Liver (tissue), 9 donors: ENCODE data around the gene TYRO3. TPM values are rescaled to one million over a fixed set of nuclear protein-coding genes. Genes with fewer than 3 reads are reported as not detected.

Experiments
- DNase-seq: peaks from one replicate; pipeline ENCODE4 v3.0.0-alpha.2; 2017; ENCODE audit warnings: low spot score
- H3K27ac ChIP-seq, 2 donors: one replicate each; pipeline ENCODE4 v1.7.0; 2013; ENCODE audit warnings: inconsistent platforms in 2 of 2, low read length in 2 of 2, control low read depth in 1 of 2, low read depth in 1 of 2, mild to moderate bottlenecking in 1 of 2
- H3K27me3 ChIP-seq, 4 donors: one replicate each; pipeline versions ENCODE4 v1.6.1 to v1.7.0; 2013; ENCODE audit warnings: low read length in 3 of 4, inconsistent platforms in 1 of 4, mild to moderate bottlenecking in 1 of 4, moderate library complexity in 1 of 4; ENCODE audit not compliant: control insufficient read depth in 4 of 4, insufficient read depth in 4 of 4
- H3K36me3 ChIP-seq, 4 donors: one replicate each; pipeline versions ENCODE4 v1.6.1 to v1.7.0; 2013; ENCODE audit warnings: low read length in 3 of 4, mild to moderate bottlenecking in 3 of 4, low read depth in 1 of 4, moderate library complexity in 1 of 4; ENCODE audit not compliant: control insufficient read depth in 4 of 4, insufficient read depth in 3 of 4
- H3K4me1 ChIP-seq, 4 donors: one replicate each; pipeline versions ENCODE4 v1.6.1 to v1.7.0; 2013; ENCODE audit warnings: low read length in 3 of 4, mild to moderate bottlenecking in 3 of 4, moderate library complexity in 1 of 4; ENCODE audit not compliant: control insufficient read depth in 4 of 4, insufficient read depth in 4 of 4
- H3K4me3 ChIP-seq, 3 donors: one replicate each; pipeline versions ENCODE4 v1.6.1 to v1.7.0; 2013; ENCODE audit warnings: low read length in 3 of 3, control low read depth in 1 of 3, low read depth in 1 of 3, mild to moderate bottlenecking in 1 of 3
- H3K9ac ChIP-seq, 2 donors: one replicate each; pipeline ENCODE4 v1.7.0; 2013; ENCODE audit warnings: low read length in 2 of 2, mild to moderate bottlenecking in 2 of 2, moderate library complexity in 2 of 2, control low read depth in 1 of 2, low read depth in 1 of 2
- H3K9me3 ChIP-seq, 4 donors: one replicate each; pipeline versions ENCODE4 v1.6.1 to v1.7.0; 2013; ENCODE audit warnings: low read length in 3 of 4; ENCODE audit not compliant: control insufficient read depth in 4 of 4
- EGR1 ChIP-seq, 2 donors: IDR thresholded peaks; 2 replicates each; pipeline ENCODE4 v1.6.1; 2016 to 2018; ENCODE audit warnings: antibody characterized with exemption in 2 of 2, low read depth in 2 of 2
- FOXA1 ChIP-seq: IDR thresholded peaks from 2 replicates; pipeline ENCODE4 v1.6.1; 2016; ENCODE audit warnings: antibody characterized with exemption
- FOXA2 ChIP-seq: IDR thresholded peaks from 2 replicates; pipeline ENCODE4 v1.6.1; 2016; ENCODE audit warnings: antibody characterized with exemption
- GABPA ChIP-seq, 2 donors: IDR thresholded peaks in 1 of 2; conservative IDR thresholded peaks in 1 of 2; 2 replicates each; pipeline ENCODE4 v1.6.1; 2016; ENCODE audit warnings: antibody characterized with exemption in 2 of 2, mild to moderate bottlenecking in 1 of 2, moderate library complexity in 1 of 2
- HNF4A ChIP-seq, 2 donors: conservative IDR thresholded peaks; 2 replicates each; pipeline ENCODE4 v1.6.1; 2016; ENCODE audit warnings: antibody characterized with exemption in 2 of 2, mild to moderate bottlenecking in 2 of 2
- JUND ChIP-seq, 2 donors: IDR thresholded peaks; 2 replicates each; pipeline ENCODE4 v1.6.1; 2016; ENCODE audit warnings: antibody characterized with exemption in 2 of 2
- NR2F2 ChIP-seq: IDR thresholded peaks from 2 replicates; pipeline ENCODE4 v1.6.1; 2016; ENCODE audit warnings: antibody characterized with exemption
- RAD21 ChIP-seq, 2 donors: IDR thresholded peaks; 2 replicates each; pipeline ENCODE4 v1.6.1; 2016; ENCODE audit warnings: antibody characterized with exemption in 2 of 2, mild to moderate bottlenecking in 2 of 2
- RXRA ChIP-seq, 2 donors: IDR thresholded peaks; 2 replicates each; pipeline ENCODE4 v1.6.1; 2017 to 2018; ENCODE audit warnings: antibody characterized with exemption in 2 of 2, mild to moderate bottlenecking in 1 of 2
- SP1 ChIP-seq: IDR thresholded peaks from 2 replicates; pipeline ENCODE4 v1.6.1; 2018; ENCODE audit warnings: antibody characterized with exemption, mild to moderate bottlenecking
- TAF1 ChIP-seq: conservative IDR thresholded peaks from 2 replicates; pipeline ENCODE4 v1.6.1; 2016; ENCODE audit warnings: antibody characterized with exemption, mild to moderate bottlenecking
- YY1 ChIP-seq: IDR thresholded peaks from 2 replicates; pipeline ENCODE4 v1.6.1; 2016; ENCODE audit warnings: antibody characterized with exemption, mild to moderate bottlenecking
- WGBS: extraction: QIAGEN DNeasy Blood & Tissue Kit; methylation state at CpG from one replicate; pipeline ENCODE4 v1.1.7; 2013; 5-methylcytosine and 5-hydroxymethylcytosine counted together
- polyA plus RNA-seq, 2 donors: library from polyadenylated mRNA; stranded (reverse) in 1 of 2; unstranded in 1 of 2; fragments of 200-250 nt in 1 of 2; fragments of >200 nt in 1 of 2; fragmentation: Nextera tagmentation in 1 of 2; extraction: Ambion mirVana in 1 of 2; gene quantifications; one replicate each; pipeline versions ENCODE4 v1.2.1 to v1.2.3, GENCODE V29; 2013 to 2015
- total RNA-seq, 2 donors: library from RNA; depleted of rRNA; stranded (reverse); fragments of >200 nt; gene quantifications; one replicate each; pipeline ENCODE4 v1.2.3, GENCODE V29; 2014
- TF ChIP-seq, protein P1 (sequence below): IDR thresholded peaks from 2 replicates; pipeline ENCODE4 v1.6.1; 2016; ENCODE audit warnings: antibody characterized with exemption
- TF ChIP-seq, protein P2 (sequence below): fragments of 150-350 bp; IDR thresholded peaks from 2 replicates; pipeline ENCODE4 v1.5.1; 2017; ENCODE audit warnings: improper control_type of control experiment, low read depth, low read length; ENCODE audit not compliant: missing input control
- TF ChIP-seq, protein P3 (sequence below): IDR thresholded peaks from 2 replicates; pipeline ENCODE4 v1.6.1; 2016; ENCODE audit warnings: antibody characterized with exemption
- TF ChIP-seq, protein P4 (sequence below): IDR thresholded peaks from 2 replicates; pipeline ENCODE4 v1.6.1; 2016; ENCODE audit warnings: antibody characterized with exemption, mild to moderate bottlenecking
- donor health status: healthy.
- donor health status: healthy.
- donor health status: healthy.
- donor health status: healthy.
- donor health status: healthy.

Gene TYRO3
- total and polyA plus RNA-seq, 4 donors: 1.1 to 2.3 (median 2.3) TPM

DNA sequence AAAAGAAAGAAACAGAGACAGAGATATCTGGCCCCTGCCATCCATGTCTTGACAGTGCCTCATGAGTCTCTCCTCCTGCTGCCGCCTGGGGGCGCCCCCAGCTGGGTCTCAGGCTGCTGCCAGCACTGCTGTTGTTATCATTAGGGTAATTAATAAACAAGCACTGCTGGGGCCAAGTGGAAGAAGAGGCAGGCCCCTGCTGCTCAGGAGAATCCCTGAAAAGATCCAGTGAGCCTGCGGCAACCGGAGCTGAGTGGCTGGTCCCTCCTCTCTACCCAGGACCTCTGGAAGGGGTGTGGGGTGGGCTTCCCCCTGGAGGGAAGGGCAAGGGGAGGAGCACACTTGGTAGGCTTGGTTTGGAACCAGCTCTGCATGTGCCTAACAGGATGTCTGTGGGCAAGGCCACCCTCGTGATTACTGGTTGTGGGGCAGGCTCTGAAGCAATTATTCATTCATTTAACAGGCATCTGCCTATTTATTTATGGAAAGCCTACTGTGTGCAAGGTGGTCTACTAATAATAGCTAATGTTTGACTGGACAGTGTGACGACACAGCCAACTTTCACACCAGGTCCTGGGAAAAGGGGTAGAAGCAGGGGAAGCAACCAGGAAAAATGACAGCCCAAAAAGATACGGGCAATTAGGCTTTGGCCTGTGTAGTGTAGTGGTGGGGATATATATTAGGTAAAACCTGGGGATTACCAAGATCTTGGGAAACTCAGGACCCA is 1.2 kb upstream of the TYRO3 start:
- no peak overlapping the region for H3K4me3 ChIP-seq
- no peak for TF ChIP-seq HNF4A (conservative IDR thresholded peaks at IDR 0.05)
- TF ChIP-seq, protein P1, sequence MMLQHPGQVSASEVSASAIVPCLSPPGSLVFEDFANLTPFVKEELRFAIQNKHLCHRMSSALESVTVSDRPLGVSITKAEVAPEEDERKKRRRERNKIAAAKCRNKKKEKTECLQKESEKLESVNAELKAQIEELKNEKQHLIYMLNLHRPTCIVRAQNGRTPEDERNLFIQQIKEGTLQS: no peak
- TF ChIP-seq YY1: no peak
- TF ChIP-seq, protein P2, sequence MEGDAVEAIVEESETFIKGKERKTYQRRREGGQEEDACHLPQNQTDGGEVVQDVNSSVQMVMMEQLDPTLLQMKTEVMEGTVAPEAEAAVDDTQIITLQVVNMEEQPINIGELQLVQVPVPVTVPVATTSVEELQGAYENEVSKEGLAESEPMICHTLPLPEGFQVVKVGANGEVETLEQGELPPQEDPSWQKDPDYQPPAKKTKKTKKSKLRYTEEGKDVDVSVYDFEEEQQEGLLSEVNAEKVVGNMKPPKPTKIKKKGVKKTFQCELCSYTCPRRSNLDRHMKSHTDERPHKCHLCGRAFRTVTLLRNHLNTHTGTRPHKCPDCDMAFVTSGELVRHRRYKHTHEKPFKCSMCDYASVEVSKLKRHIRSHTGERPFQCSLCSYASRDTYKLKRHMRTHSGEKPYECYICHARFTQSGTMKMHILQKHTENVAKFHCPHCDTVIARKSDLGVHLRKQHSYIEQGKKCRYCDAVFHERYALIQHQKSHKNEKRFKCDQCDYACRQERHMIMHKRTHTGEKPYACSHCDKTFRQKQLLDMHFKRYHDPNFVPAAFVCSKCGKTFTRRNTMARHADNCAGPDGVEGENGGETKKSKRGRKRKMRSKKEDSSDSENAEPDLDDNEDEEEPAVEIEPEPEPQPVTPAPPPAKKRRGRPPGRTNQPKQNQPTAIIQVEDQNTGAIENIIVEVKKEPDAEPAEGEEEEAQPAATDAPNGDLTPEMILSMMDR: peak; percentile 50
- TF ChIP-seq RAD21 (IDR thresholded peaks at IDR 0.05): peak; percentile 75 to 78
- TF ChIP-seq GABPA (IDR thresholded peaks at IDR 0.05 in 1 of 2, conservative IDR thresholded peaks at IDR 0.05 in 1 of 2): no peak
- no peaks in the 10 kb centered on the region for H3K36me3 ChIP-seq
- no peak overlapping the region for H3K9ac ChIP-seq
- H3K27me3 ChIP-seq: no peaks in the 10 kb centered on the region
- no peak overlapping the region for H3K27ac ChIP-seq
- H3K4me1 ChIP-seq: peaks cover 0 to 14% (median 9%) of the 10 kb centered on the region in 4 donors
- 36% methylated on average over 7 of the region's 7 CpGs for WGBS
- no peaks in the 10 kb centered on the region for H3K9me3 ChIP-seq
- DNase-seq: peak; percentile 62

DNA sequence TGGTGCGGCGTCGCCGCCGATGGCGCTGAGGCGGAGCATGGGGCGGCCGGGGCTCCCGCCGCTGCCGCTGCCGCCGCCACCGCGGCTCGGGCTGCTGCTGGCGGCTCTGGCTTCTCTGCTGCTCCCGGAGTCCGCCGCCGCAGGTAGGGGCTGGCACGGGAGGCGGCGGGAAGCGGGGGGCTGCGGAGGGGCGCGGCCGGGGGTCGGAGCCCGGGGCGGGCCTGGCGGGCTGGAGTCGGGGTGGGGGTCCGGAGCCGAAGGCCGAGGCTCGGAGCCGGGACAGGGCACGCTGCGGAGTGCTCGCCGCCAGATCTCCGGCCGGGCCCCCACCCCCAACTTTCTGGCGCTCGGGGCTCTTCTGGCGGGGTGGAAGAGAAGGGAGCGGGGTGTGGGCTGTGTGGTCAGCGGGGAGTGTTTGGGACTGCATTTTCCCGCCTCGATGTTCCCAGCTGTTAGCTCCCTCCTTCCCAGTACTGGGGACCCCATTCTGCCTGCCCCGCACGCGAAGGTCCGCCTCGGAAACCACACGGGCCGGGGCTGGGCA is 299 bp downstream of the TYRO3 start:
- H3K9ac ChIP-seq: no peak overlapping the region
- H3K27ac ChIP-seq: no peak overlapping the region
- 3% methylated on average over 60 of the region's 60 CpGs for WGBS
- TF ChIP-seq RXRA (IDR thresholded peaks at IDR 0.05) (no peak), SP1 (no peak), RAD21 (IDR thresholded peaks at IDR 0.05) (no peak), HNF4A (conservative IDR thresholded peaks at IDR 0.05) (no peak), EGR1 (IDR thresholded peaks at IDR 0.05; ENCODE audit: low read depth in 2 of 2) (no peak), FOXA2 (no peak), NR2F2 (no peak), GABPA (IDR thresholded peaks at IDR 0.05 in 1 of 2, conservative IDR thresholded peaks at IDR 0.05 in 1 of 2) (no peak), TAF1 (no peak), FOXA1 (no peak), JUND (IDR thresholded peaks at IDR 0.05) (no peak)
- TF ChIP-seq, protein P2: no peak
- TF ChIP-seq, protein P3, sequence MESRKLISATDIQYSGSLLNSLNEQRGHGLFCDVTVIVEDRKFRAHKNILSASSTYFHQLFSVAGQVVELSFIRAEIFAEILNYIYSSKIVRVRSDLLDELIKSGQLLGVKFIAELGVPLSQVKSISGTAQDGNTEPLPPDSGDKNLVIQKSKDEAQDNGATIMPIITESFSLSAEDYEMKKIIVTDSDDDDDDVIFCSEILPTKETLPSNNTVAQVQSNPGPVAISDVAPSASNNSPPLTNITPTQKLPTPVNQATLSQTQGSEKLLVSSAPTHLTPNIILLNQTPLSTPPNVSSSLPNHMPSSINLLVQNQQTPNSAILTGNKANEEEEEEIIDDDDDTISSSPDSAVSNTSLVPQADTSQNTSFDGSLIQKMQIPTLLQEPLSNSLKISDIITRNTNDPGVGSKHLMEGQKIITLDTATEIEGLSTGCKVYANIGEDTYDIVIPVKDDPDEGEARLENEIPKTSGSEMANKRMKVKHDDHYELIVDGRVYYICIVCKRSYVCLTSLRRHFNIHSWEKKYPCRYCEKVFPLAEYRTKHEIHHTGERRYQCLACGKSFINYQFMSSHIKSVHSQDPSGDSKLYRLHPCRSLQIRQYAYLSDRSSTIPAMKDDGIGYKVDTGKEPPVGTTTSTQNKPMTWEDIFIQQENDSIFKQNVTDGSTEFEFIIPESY: no peak
- TF ChIP-seq, protein P1: no peak
- TF ChIP-seq, protein P4, sequence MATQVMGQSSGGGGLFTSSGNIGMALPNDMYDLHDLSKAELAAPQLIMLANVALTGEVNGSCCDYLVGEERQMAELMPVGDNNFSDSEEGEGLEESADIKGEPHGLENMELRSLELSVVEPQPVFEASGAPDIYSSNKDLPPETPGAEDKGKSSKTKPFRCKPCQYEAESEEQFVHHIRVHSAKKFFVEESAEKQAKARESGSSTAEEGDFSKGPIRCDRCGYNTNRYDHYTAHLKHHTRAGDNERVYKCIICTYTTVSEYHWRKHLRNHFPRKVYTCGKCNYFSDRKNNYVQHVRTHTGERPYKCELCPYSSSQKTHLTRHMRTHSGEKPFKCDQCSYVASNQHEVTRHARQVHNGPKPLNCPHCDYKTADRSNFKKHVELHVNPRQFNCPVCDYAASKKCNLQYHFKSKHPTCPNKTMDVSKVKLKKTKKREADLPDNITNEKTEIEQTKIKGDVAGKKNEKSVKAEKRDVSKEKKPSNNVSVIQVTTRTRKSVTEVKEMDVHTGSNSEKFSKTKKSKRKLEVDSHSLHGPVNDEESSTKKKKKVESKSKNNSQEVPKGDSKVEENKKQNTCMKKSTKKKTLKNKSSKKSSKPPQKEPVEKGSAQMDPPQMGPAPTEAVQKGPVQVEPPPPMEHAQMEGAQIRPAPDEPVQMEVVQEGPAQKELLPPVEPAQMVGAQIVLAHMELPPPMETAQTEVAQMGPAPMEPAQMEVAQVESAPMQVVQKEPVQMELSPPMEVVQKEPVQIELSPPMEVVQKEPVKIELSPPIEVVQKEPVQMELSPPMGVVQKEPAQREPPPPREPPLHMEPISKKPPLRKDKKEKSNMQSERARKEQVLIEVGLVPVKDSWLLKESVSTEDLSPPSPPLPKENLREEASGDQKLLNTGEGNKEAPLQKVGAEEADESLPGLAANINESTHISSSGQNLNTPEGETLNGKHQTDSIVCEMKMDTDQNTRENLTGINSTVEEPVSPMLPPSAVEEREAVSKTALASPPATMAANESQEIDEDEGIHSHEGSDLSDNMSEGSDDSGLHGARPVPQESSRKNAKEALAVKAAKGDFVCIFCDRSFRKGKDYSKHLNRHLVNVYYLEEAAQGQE: no peak
- DNase-seq: no peak
- peak overlapping the region in 2 of 3 donors; percentile 26 to 73 for H3K4me3 ChIP-seq
- H3K36me3 ChIP-seq: no peaks in the 10 kb centered on the region
- H3K27me3 ChIP-seq: no peaks in the 10 kb centered on the region
- H3K4me1 ChIP-seq: peaks cover 0 to 14% (median 9%) of the 10 kb centered on the region in 4 donors
- no peaks in the 10 kb centered on the region for H3K9me3 ChIP-seq
